Psoas muscle (tissue), 8 donors: ENCODE data around the gene GMPR. TPM values are rescaled to one million over a fixed set of nuclear protein-coding genes. Genes with fewer than 3 reads are reported as not detected.

Source experiments
- ATAC-seq, 4 donors: fragments of 200-7000 bp; cut with Tn5 transposase; one replicate each; pipeline ENCODE4 v1.9.1; 2020; ENCODE audit warnings: moderate library complexity in 3 of 4, mild to moderate bottlenecking in 2 of 4
- DNase-seq, 2 donors: peaks; one replicate each; pipeline ENCODE4 v3.0.0-alpha.2; 2020
- H3K27ac ChIP-seq: fragments of 200-600 bp; one replicate; pipeline ENCODE4 v1.8.0; 2022
- H3K27me3 ChIP-seq, 3 donors: fragments of 200-600 bp in 1 of 3; one replicate each; pipeline versions ENCODE4 v1.6.1 to v1.8.0; 2013 to 2022; ENCODE audit warnings: low read length in 2 of 3, mild to moderate bottlenecking in 2 of 3, moderate library complexity in 1 of 3; ENCODE audit not compliant: insufficient read depth in 3 of 3
- H3K36me3 ChIP-seq, 2 donors: fragments of 200-600 bp in 1 of 2; one replicate each; pipeline versions ENCODE4 v1.6.1 to v1.8.0; 2013 to 2022; ENCODE audit warnings: low read depth in 1 of 2, mild to moderate bottlenecking in 1 of 2, moderate library complexity in 1 of 2; ENCODE audit not compliant: insufficient read depth in 1 of 2
- H3K4me1 ChIP-seq: fragments of 200-600 bp; one replicate; pipeline ENCODE4 v1.8.0; 2022
- H3K4me3 ChIP-seq: fragments of 200-600 bp; one replicate; pipeline ENCODE4 v1.8.0; 2022; ENCODE audit warnings: mild to moderate bottlenecking
- H3K9me3 ChIP-seq: fragments of 200-600 bp; one replicate; pipeline ENCODE4 v1.8.0; 2022
- CTCF ChIP-seq: fragments of 200-600 bp; IDR thresholded peaks from one replicate; pipeline ENCODE4 v1.8.0; 2022; ENCODE audit warnings: antibody characterized with exemption
- WGBS, 3 donors: extraction: QIAGEN DNeasy Blood & Tissue Kit; methylation state at CpG; one replicate each; pipeline versions ENCODE4 v1.1.6 to v1.1.7; 2013; 5-methylcytosine and 5-hydroxymethylcytosine counted together
- intact Hi-C, 2 donors: fragments of 100-400 bp; cut with DNase I; formaldehyde crosslinking; loops; one replicate each; pipeline versions ENCODE4 v1.11.0 to v1.14.2; 2022
- polyA plus RNA-seq, 3 donors: library from polyadenylated mRNA; stranded (reverse); fragments of 200-250 nt; gene quantifications; one replicate each; pipeline ENCODE4 v1.2.3, GENCODE V29; 2013
- total RNA-seq, 4 donors: library from RNA; stranded (reverse); fragmentation: NEBNext Ultra II Directional in 2 of 4; extraction: Animal tissue kit (Norgen Biotek cat#: 25700) in 2 of 4; gene quantifications; one replicate each; pipeline versions ENCODE4 v1.2.1 to v1.2.4, GENCODE V29; 2021 to 2023
- donor health status: healthy with polysubstance abuse.
- donor health status: DM: no; HTN: no; CAD: no; lungs with moderate emphysema.
- donor health status: Bipolar disorder and iron deficiency.
- donor health status: healthy.
- donor health status: DM: yes; HTN: yes; CAD: no.
- donor health status: DM: no; HTN: no; CAD: no.
- donor health status: DM: no; HTN: no; CAD: no.
- donor health status: DM: yes; HTN: yes; CAD: no.

The GMPR gene
- total and polyA plus RNA-seq, 7 donors: 26.6 to 286 (median 230) TPM

GRCh38 chr6:16198061-16198705 is 40.2 kb upstream of the GMPR start:
- peaks cover 3% of the 10 kb centered on the region for H3K4me1 ChIP-seq
- H3K36me3 ChIP-seq: no peaks in the 10 kb centered on the region
- no peaks in the 10 kb centered on the region for H3K27me3 ChIP-seq
- ATAC-seq (no peak), DNase-seq (no peak)
- H3K4me3 ChIP-seq: no peak overlapping the region
- no peaks in the 10 kb centered on the region for H3K9me3 ChIP-seq
- 93 to 97% (median 97%) methylated on average over 31 to 50 of the region's 50 CpGs for WGBS, 3 donors
- TF ChIP-seq CTCF: no peak
- no peak overlapping the region for H3K27ac ChIP-seq
- intact Hi-C loops: no loop called here

- H3K4me3 ChIP-seq: peak overlapping the region; percentile 57
- H3K27me3 ChIP-seq: no peaks in the 10 kb centered on the region
- ATAC-seq (peak; percentile 48 to 66 (median 52)), DNase-seq (no peak)
- 35 to 60% (median 46%) methylated on average over 5 of the region's 5 CpGs for WGBS, 3 donors
- H3K27ac ChIP-seq: no peak overlapping the region
- no peak for TF ChIP-seq CTCF
- intact Hi-C loops: no loop called here
- H3K4me1 ChIP-seq: peaks cover 3% of the 10 kb centered on the region
- H3K36me3 ChIP-seq: no peaks in the 10 kb centered on the region
- H3K9me3 ChIP-seq: no peaks in the 10 kb centered on the region
Observed at GRCh38 chr6:16199804-16200203, 38.6 kb upstream of the GMPR start.

GRCh38 chr6:16200321-16200883 is 38.0 kb upstream of the GMPR start:
- intact Hi-C loops: no loop called here
- peak; percentile 15 to 76 (median 54) for ATAC-seq
- Histone ChIP-seq H3K9me3 (no peaks in the 10 kb centered on the region), H3K4me1 (peaks cover 7% of the 10 kb centered on the region), H3K36me3 (no peaks in the 10 kb centered on the region), H3K27ac (no peak overlapping the region), H3K27me3 (no peaks in the 10 kb centered on the region), H3K4me3 (peak overlapping the region; percentile 57)
- 15 to 17% (median 16%) methylated on average over 18 of the region's 18 CpGs for WGBS, 3 donors
- no peak for TF ChIP-seq CTCF
- no peak for DNase-seq

GRCh38 chr6:16201706-16202105 is 36.7 kb upstream of the GMPR start:
- no peaks in the 10 kb centered on the region for H3K9me3 ChIP-seq
- no peaks in the 10 kb centered on the region for H3K27me3 ChIP-seq
- intact Hi-C loops: no loop called here
- TF ChIP-seq CTCF: no peak
- peaks cover 11% of the 10 kb centered on the region for H3K4me1 ChIP-seq
- 95 to 100% (median 100%) methylated on average over 1 of the region's 1 CpG for WGBS, 3 donors
- no peak for DNase-seq
- H3K36me3 ChIP-seq: no peaks in the 10 kb centered on the region
- H3K27ac ChIP-seq: no peak overlapping the region
- ATAC-seq: no peak
- no peak overlapping the region for H3K4me3 ChIP-seq
